Astrocyte of the cerebellum (primary cell): ENCODE measurements around the gene SSRP1.

ENCODE experiments used
- DNase-seq: peaks from one replicate; pipeline ENCODE4 v3.0.0-alpha.2; 2011; ENCODE audit warnings: low read depth
- H3K4me3 ChIP-seq: 2 replicates; pipeline ENCODE4 v1.5.1; 2011; ENCODE audit warnings: mild to moderate bottlenecking, low read depth, low read length, moderate library complexity
- in situ Hi-C: cut with HindIII; loops from 2 replicates; pipeline ENCODE4 v1.10.0; 2017; ENCODE audit warnings: low sequenced_read_pairs
- TF ChIP-seq, protein P1 (sequence below): IDR thresholded peaks from 2 replicates; pipeline ENCODE4 v1.5.1; 2012; ENCODE audit warnings: low read length, low read depth, moderate library complexity, mild to moderate bottlenecking; ENCODE audit errors: missing control alignments

The SSRP1 gene

DNA sequence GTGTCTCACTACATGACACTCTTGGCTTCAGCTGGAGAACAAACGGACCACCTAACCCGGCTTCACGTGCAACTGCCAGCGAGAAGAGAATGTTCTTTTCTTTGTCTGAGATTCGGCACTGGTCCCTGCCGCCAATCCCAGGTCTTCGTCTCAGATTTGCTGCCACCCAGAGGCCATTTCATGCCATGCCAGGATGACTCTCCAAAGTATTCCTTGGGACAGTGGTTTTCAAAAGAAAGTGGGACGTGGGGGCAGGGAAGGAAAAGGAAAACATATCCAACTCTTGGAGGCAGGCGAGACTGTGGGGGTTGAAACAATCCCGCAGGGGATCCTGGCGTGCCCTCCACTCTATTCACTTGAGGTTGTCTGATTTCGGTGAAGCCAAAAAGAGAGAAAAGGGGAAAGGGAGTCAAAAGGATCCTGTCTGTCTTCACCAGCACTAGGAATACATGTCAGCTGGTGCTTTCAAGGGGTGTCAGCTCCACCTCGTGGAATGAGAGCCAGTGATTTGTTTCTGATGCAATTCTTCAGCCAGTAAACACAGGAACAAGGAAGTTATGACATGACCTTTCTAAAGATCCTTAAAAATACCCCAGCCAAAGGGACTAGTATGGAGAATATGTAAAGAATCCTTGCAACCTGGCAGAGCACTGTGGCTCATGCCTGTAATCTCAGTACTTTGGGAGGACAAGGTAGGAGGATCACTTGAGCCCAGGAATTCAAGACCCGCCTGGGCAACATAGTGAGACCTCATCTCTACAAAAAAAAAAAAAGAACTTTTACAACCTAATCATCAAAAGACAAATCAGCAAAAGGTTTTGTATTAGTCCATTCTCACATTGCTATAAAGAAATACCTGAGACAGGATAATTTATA lies 57.6 kb downstream of the SSRP1 start:
- peak; percentile 40 for DNase-seq
- TF ChIP-seq, protein P1, sequence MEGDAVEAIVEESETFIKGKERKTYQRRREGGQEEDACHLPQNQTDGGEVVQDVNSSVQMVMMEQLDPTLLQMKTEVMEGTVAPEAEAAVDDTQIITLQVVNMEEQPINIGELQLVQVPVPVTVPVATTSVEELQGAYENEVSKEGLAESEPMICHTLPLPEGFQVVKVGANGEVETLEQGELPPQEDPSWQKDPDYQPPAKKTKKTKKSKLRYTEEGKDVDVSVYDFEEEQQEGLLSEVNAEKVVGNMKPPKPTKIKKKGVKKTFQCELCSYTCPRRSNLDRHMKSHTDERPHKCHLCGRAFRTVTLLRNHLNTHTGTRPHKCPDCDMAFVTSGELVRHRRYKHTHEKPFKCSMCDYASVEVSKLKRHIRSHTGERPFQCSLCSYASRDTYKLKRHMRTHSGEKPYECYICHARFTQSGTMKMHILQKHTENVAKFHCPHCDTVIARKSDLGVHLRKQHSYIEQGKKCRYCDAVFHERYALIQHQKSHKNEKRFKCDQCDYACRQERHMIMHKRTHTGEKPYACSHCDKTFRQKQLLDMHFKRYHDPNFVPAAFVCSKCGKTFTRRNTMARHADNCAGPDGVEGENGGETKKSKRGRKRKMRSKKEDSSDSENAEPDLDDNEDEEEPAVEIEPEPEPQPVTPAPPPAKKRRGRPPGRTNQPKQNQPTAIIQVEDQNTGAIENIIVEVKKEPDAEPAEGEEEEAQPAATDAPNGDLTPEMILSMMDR, result peak; percentile 90
- in situ Hi-C loops, result no loop called here
- no peak overlapping the region for H3K4me3 ChIP-seq

DNA sequence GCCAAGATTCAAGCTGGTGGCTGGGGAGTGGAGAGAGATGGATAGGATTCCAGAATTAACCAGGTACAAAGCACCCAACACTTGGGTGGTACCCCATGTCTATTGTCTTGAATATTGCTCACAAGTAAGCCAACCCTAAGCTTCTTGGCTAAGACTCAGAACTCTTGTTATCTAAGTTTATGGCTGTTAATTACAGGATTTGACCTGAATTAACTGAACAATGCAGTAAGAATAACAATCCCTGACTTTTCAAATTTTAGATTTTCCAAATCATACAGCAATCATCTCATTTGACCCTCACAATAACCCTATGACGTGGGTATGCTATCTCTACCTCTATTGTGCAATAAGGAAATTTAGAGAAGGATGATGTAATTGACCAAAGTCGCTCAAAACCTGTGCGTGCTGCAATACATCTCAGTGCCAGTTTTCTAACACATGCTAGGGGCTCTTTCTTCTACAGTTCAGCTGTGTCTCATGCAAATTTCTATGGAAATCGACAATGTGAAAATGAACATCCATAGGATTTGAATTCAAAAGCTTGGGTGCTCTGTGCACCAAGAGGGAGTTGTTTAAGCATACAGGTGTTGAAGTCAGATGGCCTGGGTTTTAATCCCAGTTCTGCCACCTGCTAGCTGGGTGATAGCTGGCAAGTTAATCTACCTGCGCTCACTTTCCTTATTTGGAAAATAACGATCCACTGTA lies 58.6 kb downstream of the SSRP1 start:
- no peak for DNase-seq
- in situ Hi-C loops, result no loop called here
- TF ChIP-seq, protein P1, result no peak
- H3K4me3 ChIP-seq, result no peak overlapping the region

DNA sequence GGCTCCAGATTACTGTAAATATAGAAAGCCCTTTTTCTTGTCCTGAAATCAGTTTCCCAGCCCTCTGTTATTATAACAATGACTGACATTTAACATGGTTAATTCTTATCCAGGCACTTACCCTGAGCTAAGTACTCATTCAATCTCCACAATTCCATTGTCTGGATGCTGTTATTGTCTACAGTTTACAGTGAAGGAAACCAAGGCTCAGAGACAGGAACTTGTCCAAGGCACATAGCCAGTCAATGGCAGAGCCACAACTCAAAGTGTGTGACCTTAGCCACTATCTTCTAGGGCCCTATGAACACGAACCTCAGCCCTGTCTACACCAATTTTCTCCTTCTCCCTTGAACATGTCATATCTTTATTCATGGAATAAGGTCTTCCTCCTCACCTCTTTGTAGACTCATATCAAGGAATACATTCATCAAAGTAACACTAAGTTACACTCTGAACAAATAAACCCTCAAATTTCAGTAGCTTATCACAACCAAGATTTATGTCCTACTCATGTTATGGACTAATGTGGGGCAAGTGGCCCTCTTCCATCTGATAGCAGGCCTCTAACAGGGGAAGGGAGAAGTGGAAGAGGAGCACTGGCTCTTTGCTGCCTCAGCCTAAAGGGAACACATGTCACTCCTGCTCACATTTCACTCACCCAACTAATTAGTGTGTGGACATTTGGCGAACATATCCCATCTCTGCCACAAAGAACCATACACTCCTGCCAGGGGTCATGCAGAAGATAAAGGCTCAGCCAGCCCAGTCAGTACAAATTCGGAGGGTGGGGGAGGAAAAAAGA lies 59.3 kb downstream of the SSRP1 start:
- TF ChIP-seq, protein P1, result no peak
- H3K4me3 ChIP-seq, result no peak overlapping the region
- in situ Hi-C loops, result no loop called here
- no peak for DNase-seq
